Psoas muscle (tissue), 8 donors: ENCODE data around the gene ZNF664. TPM values are rescaled to one million over a fixed set of nuclear protein-coding genes. Genes with fewer than 3 reads are reported as not detected.

Source experiments
- ATAC-seq, 4 donors: fragments of 200-7000 bp; cut with Tn5 transposase; one replicate each; pipeline ENCODE4 v1.9.1; 2020; ENCODE audit warnings: moderate library complexity in 3 of 4, mild to moderate bottlenecking in 2 of 4
- DNase-seq, 2 donors: peaks; one replicate each; pipeline ENCODE4 v3.0.0-alpha.2; 2020
- H3K27ac ChIP-seq: fragments of 200-600 bp; one replicate; pipeline ENCODE4 v1.8.0; 2022
- H3K27me3 ChIP-seq, 3 donors: fragments of 200-600 bp in 1 of 3; one replicate each; pipeline versions ENCODE4 v1.6.1 to v1.8.0; 2013 to 2022; ENCODE audit warnings: low read length in 2 of 3, mild to moderate bottlenecking in 2 of 3, moderate library complexity in 1 of 3; ENCODE audit not compliant: insufficient read depth in 3 of 3
- H3K36me3 ChIP-seq, 2 donors: fragments of 200-600 bp in 1 of 2; one replicate each; pipeline versions ENCODE4 v1.6.1 to v1.8.0; 2013 to 2022; ENCODE audit warnings: low read depth in 1 of 2, mild to moderate bottlenecking in 1 of 2, moderate library complexity in 1 of 2; ENCODE audit not compliant: insufficient read depth in 1 of 2
- H3K4me1 ChIP-seq: fragments of 200-600 bp; one replicate; pipeline ENCODE4 v1.8.0; 2022
- H3K4me3 ChIP-seq: fragments of 200-600 bp; one replicate; pipeline ENCODE4 v1.8.0; 2022; ENCODE audit warnings: mild to moderate bottlenecking
- H3K9me3 ChIP-seq: fragments of 200-600 bp; one replicate; pipeline ENCODE4 v1.8.0; 2022
- CTCF ChIP-seq: fragments of 200-600 bp; IDR thresholded peaks from one replicate; pipeline ENCODE4 v1.8.0; 2022; ENCODE audit warnings: antibody characterized with exemption
- WGBS, 3 donors: extraction: QIAGEN DNeasy Blood & Tissue Kit; methylation state at CpG; one replicate each; pipeline versions ENCODE4 v1.1.6 to v1.1.7; 2013; 5-methylcytosine and 5-hydroxymethylcytosine counted together
- intact Hi-C, 2 donors: fragments of 100-400 bp; cut with DNase I; formaldehyde crosslinking; loops; one replicate each; pipeline versions ENCODE4 v1.11.0 to v1.14.2; 2022
- polyA plus RNA-seq, 3 donors: library from polyadenylated mRNA; stranded (reverse); fragments of 200-250 nt; gene quantifications; one replicate each; pipeline ENCODE4 v1.2.3, GENCODE V29; 2013
- total RNA-seq, 4 donors: library from RNA; stranded (reverse); fragmentation: NEBNext Ultra II Directional in 2 of 4; extraction: Animal tissue kit (Norgen Biotek cat#: 25700) in 2 of 4; gene quantifications; one replicate each; pipeline versions ENCODE4 v1.2.1 to v1.2.4, GENCODE V29; 2021 to 2023
- donor health status: healthy with polysubstance abuse.
- donor health status: DM: no; HTN: no; CAD: no; lungs with moderate emphysema.
- donor health status: Bipolar disorder and iron deficiency.
- donor health status: healthy.
- donor health status: DM: yes; HTN: yes; CAD: no.
- donor health status: DM: no; HTN: no; CAD: no.
- donor health status: DM: no; HTN: no; CAD: no.
- donor health status: DM: yes; HTN: yes; CAD: no.

ZNF664 gene
- total and polyA plus RNA-seq, 7 donors: 25.1 to 69.3 (median 39.1) TPM

DNA sequence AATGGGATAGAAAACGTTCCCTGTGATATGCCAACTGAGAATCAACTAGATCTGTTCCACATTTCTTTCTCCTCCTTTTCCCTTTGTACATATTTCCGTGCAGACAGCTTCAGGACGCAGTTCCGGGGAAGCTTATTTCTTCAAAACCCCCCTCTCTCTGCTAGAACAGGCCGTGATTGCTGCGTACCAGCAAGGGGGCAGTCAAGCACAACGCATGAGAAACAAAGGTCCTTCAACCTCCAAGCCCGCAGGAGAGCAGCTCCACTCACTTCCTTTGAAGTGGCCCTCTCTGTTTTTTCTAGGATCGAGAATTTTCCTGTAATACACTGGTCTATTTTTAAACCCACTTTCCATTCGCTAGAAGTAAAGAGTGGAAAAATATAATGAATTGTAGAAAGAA, 80.8 kb downstream of the ZNF664 start:
- Histone ChIP-seq H3K36me3 (no peaks in the 10 kb centered on the region), H3K4me1 (no peaks in the 10 kb centered on the region), H3K27ac (no peak overlapping the region), H3K27me3 (peaks cover 0 to 2% (median 0%) of the 10 kb centered on the region in 3 donors), H3K4me3 (no peak overlapping the region), H3K9me3 (no peaks in the 10 kb centered on the region)
- WGBS, 3 donors: 15 to 21% (median 17%) methylated on average over 10 of the region's 10 CpGs
- intact Hi-C loops: loop anchor here (1.0 to 5.0 kb wide), 2 partner anchors 267 to 718 kb away; no protein-coding TSS in a partner anchor
- DNase-seq: peak; percentile 24 to 65
- peak; percentile 80 to 93 (median 91) for ATAC-seq
- TF ChIP-seq CTCF: peak; percentile 71

- no peak for TF ChIP-seq CTCF
- intact Hi-C loops: loop anchor here in 1 of 2 donors (5.0 kb wide), 2 partner anchors 247 to 262 kb away; no protein-coding TSS in a partner anchor
- WGBS, 3 donors: 100% methylated on average over 1 of the region's 1 CpG
- DNase-seq: no peak
- Histone ChIP-seq H3K36me3 (no peaks in the 10 kb centered on the region), H3K9me3 (no peaks in the 10 kb centered on the region), H3K4me3 (no peak overlapping the region), H3K4me1 (no peaks in the 10 kb centered on the region), H3K27ac (no peak overlapping the region), H3K27me3 (peaks cover 0 to 2% (median 0%) of the 10 kb centered on the region in 3 donors)
- no peak for ATAC-seq
Observed at GRCh38 chr12:124055066-124055465, 82.1 kb downstream of the ZNF664 start.

DNA sequence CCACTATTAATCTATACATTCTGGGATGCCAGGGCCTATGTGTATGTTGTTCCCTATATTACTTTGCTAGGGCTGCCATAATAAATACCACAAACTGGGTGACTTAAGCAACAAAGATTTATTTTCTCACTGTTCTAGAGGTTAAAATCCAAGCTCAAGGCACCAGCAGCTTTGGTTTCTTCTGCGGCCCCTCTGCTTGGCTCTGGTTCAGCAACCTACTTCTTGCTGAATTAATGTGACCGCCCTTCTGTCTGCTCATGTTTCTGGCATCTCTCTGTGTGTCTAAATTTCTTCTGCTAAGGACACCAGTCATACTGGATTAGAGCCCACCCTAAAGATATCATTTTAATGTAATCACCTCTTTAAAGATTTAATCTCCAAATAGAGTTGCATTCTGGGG, 84.7 kb downstream of the ZNF664 start:
- intact Hi-C loops: loop anchor here in 1 of 2 donors (5.0 kb wide), 2 partner anchors 245 to 260 kb away; no protein-coding TSS in a partner anchor
- no peaks in the 10 kb centered on the region for H3K4me1 ChIP-seq
- no peak overlapping the region for H3K27ac ChIP-seq
- ATAC-seq (no peak), DNase-seq (no peak)
- no peak for TF ChIP-seq CTCF
- H3K9me3 ChIP-seq: no peaks in the 10 kb centered on the region
- WGBS, 3 donors: 62 to 82% (median 73%) methylated on average over 2 of the region's 2 CpGs
- no peak overlapping the region for H3K4me3 ChIP-seq
- H3K27me3 ChIP-seq: no peaks in the 10 kb centered on the region
- H3K36me3 ChIP-seq: no peaks in the 10 kb centered on the region

DNA sequence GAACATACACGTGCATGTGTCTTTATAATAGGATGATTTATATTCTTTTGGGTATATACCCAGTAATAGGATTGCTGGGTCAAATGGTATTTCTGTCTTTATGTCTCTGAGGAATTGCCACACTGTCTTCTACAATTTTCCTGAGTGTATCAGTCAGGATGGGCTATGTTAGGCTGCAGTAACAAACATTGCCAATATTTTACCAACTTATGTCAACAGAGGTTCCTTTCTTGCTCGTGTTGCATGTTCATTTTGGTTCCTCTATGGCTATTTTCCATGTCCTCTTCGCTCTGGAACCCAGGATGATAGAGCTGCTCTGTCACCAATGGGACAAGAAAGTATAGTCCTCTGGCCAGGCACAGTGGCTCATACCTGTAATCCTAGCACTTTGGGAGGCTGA, 86.7 kb downstream of the ZNF664 start:
- Histone ChIP-seq H3K36me3 (no peaks in the 10 kb centered on the region), H3K4me1 (no peaks in the 10 kb centered on the region), H3K4me3 (no peak overlapping the region), H3K27ac (no peak overlapping the region), H3K9me3 (no peaks in the 10 kb centered on the region), H3K27me3 (no peaks in the 10 kb centered on the region)
- no peak for DNase-seq
- intact Hi-C loops: loop anchor here in 1 of 2 donors (5.0 kb wide), 2 partner anchors 243 to 258 kb away; no protein-coding TSS in a partner anchor
- TF ChIP-seq CTCF: no peak
- ATAC-seq: no peak
- WGBS, 3 donors: 93 to 96% (median 94%) methylated on average over 3 of the region's 3 CpGs

Other genes with a start within 250 kb of the ZNF664 start
- gene DNAH10, start 210.9 kb upstream of the ZNF664 start, total RNA-seq: under 1 TPM in 3 of 4 donors, not detected in 1; 0.04 to 0.84 (median 0.59) TPM
- gene DNAH10, start 210.9 kb upstream of the ZNF664 start, polyA plus RNA-seq: under 1 TPM; 0.01 to 0.38 (median 0.10) TPM
- 10 to 100 TPM; 27.9 to 41.9 (median 36.7) TPM for gene CCDC92, start 384 bp upstream of the ZNF664 start, total RNA-seq
- gene CCDC92, start 384 bp upstream of the ZNF664 start, polyA plus RNA-seq: 10 to 100 TPM; 37.9 to 83.2 (median 43.5) TPM